Epidermal melanocyte (primary cell): Measurements from ENCODE around the gene PEAK1.

Experiments used
- DNase-seq: peaks from one replicate; pipeline ENCODE4 v3.0.0; 2011; ENCODE audit warnings: low spot score; ENCODE audit not compliant: insufficient read length

The PEAK1 gene

DNA sequence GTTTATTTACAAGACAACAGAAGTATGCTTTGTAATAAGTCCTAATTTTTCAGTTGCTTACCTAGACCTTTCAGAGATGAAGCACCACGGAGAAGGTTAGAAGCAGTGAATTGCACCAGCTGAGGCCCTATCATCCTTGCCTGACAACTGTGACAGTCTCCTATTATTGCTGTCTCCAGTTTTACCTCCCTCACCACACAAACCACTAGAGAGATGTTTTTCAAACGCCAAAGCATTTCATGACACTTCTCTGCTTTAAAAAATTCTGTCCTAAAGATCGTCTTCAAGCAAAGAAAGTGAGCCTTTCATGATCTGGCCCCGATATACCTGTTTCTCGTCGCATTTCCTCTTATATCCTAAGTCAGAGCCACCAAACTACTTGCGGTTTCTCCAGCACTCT lies 276.7 kb downstream of the PEAK1 start:
- DNase-seq = no peak

GRCh38 chr15:77140220-77140619 lies 279.7 kb downstream of the PEAK1 start:
- DNase-seq = no peak

DNA sequence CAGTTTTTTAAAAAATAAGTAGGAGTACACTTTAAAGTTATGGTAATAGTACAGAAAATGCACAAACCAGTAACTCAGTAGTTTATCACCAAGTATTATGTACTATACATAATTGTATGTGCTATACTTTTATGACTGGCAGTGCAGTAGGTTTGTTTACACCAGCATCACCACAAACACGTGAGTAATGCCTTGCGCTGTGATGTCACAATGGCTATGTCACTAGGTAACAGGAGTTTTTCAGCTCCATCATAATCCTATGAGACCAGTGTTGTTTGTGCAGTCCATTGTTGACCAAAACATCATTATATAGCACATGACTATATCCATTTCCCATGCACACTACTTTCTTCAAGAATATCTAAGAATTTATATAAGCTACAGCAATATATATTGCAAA lies 280.6 kb downstream of the PEAK1 start:
- no peak for DNase-seq

GRCh38 chr15:77138167-77138522 lies 281.8 kb downstream of the PEAK1 start:
- DNase-seq = no peak

GRCh38 chr15:77135181-77135580 lies 284.7 kb downstream of the PEAK1 start:
- DNase-seq = no peak

- DNase-seq = no peak
Observed at GRCh38 chr15:77130315-77130930, 289.5 kb downstream of the PEAK1 start.

- DNase-seq = no peak
Observed at GRCh38 chr15:77127626-77128025, 292.3 kb downstream of the PEAK1 start.

DNA sequence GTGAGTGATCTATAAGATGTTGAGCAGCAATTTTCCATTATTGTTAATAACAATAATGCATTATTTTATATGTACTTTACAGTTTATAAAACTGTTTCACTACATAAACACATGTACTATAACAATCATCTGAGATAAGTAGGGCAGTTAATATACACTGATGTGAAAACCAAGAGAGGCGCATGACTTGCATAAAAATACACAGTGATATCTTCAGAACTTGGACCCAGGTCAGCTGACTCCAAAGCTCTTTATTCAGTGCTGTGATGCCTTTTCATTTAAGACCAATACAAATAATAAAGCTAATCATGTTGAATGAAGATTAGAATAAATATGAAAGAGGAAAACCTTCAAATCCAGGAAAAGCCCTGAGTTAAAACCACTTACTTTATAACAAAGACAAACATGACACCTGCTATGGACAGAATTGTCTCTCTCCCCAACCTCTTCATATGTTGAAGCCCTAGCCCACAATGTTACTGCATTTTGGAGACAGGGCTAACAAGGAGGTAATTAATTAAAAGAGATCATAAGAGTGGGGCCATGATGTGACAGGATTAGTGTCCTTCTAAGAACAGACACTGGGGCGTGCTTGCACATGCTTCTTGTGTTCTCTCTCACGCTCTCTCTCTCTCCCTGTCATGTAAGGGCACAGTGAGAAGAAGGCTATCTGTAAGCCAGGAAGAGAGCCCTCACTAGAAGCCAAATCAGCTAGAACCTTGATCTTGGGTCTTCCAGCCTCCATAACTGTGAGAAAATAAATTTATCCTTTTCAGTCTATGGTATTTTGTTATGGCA lies 293.2 kb downstream of the PEAK1 start:
- no peak for DNase-seq

DNA sequence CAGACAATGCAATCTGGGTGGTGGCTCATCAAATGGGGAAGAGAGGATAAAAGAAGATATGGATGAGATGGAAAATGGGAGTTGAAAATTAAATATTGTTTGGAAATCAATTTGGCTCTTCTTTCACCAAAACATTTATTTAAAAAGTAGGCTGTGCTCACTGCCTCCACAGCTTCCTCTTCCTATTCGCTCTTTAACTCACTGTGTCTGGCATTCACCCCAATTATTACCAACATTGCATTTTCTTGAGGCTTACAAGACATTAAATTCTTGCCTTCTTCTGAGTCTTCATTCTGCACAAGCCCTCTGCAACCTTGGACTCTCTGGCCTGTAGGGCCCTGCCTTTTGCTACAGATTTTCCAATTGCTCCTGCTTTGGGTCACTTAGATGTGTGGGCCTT lies 296.1 kb downstream of the PEAK1 start:
- no peak for DNase-seq

- no peak for DNase-seq
Observed at GRCh38 chr15:77122576-77122975, 297.3 kb downstream of the PEAK1 start.

- no peak for DNase-seq
Observed at GRCh38 chr15:77121599-77121998, 298.3 kb downstream of the PEAK1 start.

DNA sequence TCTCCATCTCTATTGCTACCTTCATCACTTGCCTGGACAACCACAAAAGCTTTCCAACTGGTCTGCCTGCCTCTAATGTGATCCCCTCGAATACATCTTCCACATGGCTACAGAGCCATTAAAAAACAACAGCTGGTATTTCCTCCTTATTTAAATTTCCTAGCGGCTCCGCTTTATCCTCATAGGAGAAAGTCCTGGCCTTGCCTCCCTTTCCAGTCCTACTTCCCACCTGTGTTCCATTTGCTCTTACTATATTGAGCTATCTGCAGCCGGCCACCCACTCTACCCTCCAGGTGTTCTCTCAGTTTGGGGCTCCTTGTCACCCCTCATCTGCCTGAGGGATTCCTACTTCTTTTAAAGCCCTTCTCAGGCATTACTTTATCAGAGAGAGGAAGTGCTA lies 299.3 kb downstream of the PEAK1 start:
- DNase-seq = no peak

DNA sequence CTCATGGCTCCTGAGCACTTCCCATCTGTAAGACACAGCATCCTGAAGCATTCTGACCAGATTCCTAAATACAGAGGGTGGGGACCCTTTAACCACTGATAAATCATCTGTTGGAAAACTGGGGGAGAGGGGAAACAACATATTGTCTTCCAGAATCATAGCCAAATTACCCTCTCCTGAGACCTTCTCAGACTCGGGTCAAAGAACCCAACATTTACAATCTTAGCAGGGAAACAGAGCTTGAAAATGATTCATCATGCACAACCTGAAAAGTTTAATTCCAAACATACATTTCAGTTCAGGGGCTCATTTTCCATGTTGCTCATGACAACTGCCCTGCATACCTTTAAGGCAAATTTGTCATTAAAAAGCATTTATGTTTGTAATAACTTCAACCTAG lies 300.5 kb downstream of the PEAK1 start:
- no peak for DNase-seq

DNA sequence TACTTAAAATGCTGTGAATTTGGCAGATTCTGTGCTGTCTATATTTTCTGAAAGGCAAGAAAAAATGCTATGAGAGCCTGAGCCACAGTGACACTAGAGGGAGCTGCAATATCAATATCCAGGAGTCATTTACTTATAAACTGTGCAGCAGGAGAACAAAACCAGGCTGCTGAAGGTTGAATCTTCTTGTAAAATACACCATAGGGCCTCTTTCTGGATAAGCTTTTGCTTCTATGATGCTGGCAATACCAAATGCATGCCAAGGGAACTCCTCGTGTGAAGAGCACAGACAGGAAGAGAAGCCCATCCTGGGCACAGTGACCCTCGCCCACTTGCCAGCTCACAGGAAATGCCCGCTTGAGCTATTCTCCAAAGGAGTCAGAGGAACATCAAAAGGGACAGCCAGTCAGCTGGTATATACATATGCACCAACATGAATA lies 301.0 kb downstream of the PEAK1 start:
- peak; percentile 72 for DNase-seq

GRCh38 chr15:77115179-77115578 lies 304.7 kb downstream of the PEAK1 start:
- no peak for DNase-seq

GRCh38 chr15:77112838-77113504 lies 306.9 kb downstream of the PEAK1 start:
- no peak for DNase-seq

DNA sequence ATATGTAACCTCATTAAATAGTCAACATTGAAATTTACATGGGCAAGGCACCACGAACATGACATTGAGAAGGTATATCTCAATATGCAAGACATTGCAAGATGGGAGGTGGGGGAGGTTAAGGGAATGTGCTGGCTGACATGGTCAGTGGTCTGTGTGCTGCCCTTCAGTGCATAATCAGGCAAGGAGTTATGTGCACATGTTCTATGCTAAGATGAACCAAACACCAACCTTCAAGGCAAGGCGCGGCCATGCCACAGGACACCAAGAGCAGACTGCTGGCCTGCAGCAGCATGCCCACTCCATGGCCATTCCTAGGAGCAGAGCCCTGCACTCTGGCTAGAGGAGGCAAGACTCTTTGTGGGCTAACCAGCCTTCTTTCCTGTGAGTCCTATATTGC lies 308.1 kb downstream of the PEAK1 start:
- no peak for DNase-seq

DNA sequence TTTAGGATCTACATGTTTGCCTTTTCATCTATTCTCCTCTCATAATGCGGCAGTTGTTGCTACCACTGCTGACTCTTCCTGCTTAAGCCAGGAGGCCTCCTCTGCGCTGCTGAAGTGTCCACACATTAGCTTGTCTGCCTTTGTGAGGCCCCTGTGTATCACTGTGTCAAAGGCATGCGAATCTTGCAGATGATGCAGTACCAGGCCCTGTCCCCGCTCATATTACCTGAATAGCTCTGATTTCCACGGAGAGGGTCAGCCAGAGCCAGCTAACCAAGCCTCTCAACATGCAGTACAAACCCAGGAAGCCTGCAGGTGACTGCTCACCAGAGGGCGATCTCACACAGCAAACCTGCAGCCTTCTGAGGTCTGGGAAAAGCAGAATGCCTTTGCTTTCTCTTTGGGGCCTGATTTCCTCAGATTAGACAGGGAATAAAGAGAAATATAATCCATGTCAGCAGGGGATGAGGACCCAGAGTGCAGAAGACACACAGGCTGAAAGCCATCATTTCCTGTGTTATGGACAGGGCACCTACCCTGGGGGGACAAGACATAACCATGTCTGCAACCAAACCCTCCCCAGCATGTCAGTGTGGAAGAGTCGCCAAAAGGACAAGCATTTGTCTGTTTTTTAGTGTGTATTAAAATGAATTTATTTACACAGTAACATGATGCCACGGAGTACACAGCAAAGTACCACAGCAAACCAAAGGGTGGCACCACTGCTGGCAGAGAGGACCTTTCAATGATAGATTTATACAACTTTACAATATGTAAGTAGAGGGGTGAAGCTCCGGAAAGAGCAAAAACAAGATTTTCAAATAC lies 312.2 kb downstream of the PEAK1 start:
- peak; percentile 33 for DNase-seq

- DNase-seq = no peak
Observed at GRCh38 chr15:77107068-77107467, 312.8 kb downstream of the PEAK1 start.

GRCh38 chr15:77104155-77104554 lies 315.7 kb downstream of the PEAK1 start:
- no peak for DNase-seq

- DNase-seq = no peak
Observed at GRCh38 chr15:77099741-77100463, 320.0 kb downstream of the PEAK1 start.
